HG03064 (cell line): Measurements from ENCODE around the gene ACBD6.
"Not testable (repeated sequence)": the region's sequence is repeated elsewhere in the genome, so short reads cannot be mapped to it uniquely, and the experiment has no call there.

ENCODE experiments used
- ATAC-seq: cut with Tn5 transposase; IDR thresholded peaks from one replicate; pipeline ENCODE4 v1.9.1; 2021; ENCODE audit warnings: low read depth; ENCODE audit not compliant: unreplicated experiment

ACBD6 gene

GRCh38 chr1:180424848-180425457 lies 77.4 kb downstream of the ACBD6 start:
- ATAC-seq, result peak; percentile 66

- no peak for ATAC-seq
Observed at GRCh38 chr1:180421614-180422013, 80.8 kb downstream of the ACBD6 start.

GRCh38 chr1:180421145-180421544 lies 81.2 kb downstream of the ACBD6 start:
- ATAC-seq, result not testable (repeated sequence)

- no peak for ATAC-seq
Observed at GRCh38 chr1:180415985-180416633, 86.3 kb downstream of the ACBD6 start.

GRCh38 chr1:180415236-180415848 lies 87.0 kb downstream of the ACBD6 start:
- no peak for ATAC-seq

GRCh38 chr1:180412583-180412982 lies 89.8 kb downstream of the ACBD6 start:
- ATAC-seq, result no peak

GRCh38 chr1:180408128-180408527 lies 94.2 kb downstream of the ACBD6 start:
- ATAC-seq, result not testable (repeated sequence)

- no peak for ATAC-seq
Observed at GRCh38 chr1:180407051-180407450, 95.3 kb downstream of the ACBD6 start.

- ATAC-seq, result no peak
Observed at GRCh38 chr1:180402551-180402950, 99.8 kb downstream of the ACBD6 start.

- ATAC-seq, result no peak
Observed at GRCh38 chr1:180402001-180402400, 100.4 kb downstream of the ACBD6 start.

GRCh38 chr1:180397175-180397574 lies 105.2 kb downstream of the ACBD6 start:
- no peak for ATAC-seq

- ATAC-seq, result no peak
Observed at GRCh38 chr1:180392427-180393145, 109.8 kb downstream of the ACBD6 start.

- no peak for ATAC-seq
Observed at GRCh38 chr1:180392020-180392419, 110.4 kb downstream of the ACBD6 start.

- ATAC-seq, result no peak
Observed at GRCh38 chr1:180387413-180387812, 115.0 kb downstream of the ACBD6 start.

GRCh38 chr1:180386745-180387367 lies 115.5 kb downstream of the ACBD6 start:
- no peak for ATAC-seq

GRCh38 chr1:180385144-180385543 lies 117.2 kb downstream of the ACBD6 start:
- ATAC-seq, result no peak

- no peak for ATAC-seq
Observed at GRCh38 chr1:180384286-180385005, 117.9 kb downstream of the ACBD6 start.

GRCh38 chr1:180382326-180383115 lies 119.9 kb downstream of the ACBD6 start:
- ATAC-seq, result no peak

GRCh38 chr1:180381184-180381580 lies 121.2 kb downstream of the ACBD6 start:
- ATAC-seq, result no peak
